Measurements from ENCODE around the gene RAB11FIP4. TPM values are rescaled to one million over a fixed set of nuclear protein-coding genes. Genes with fewer than 3 reads are reported as not detected.

Gene RAB11FIP4
- total and polyA plus RNA-seq, 9 of the 15 experiments (the other 6 are each of a cell fraction or from before 2014, with no cell fraction given): 0.62 to 16.6 (median 8.9) TPM

DNA sequence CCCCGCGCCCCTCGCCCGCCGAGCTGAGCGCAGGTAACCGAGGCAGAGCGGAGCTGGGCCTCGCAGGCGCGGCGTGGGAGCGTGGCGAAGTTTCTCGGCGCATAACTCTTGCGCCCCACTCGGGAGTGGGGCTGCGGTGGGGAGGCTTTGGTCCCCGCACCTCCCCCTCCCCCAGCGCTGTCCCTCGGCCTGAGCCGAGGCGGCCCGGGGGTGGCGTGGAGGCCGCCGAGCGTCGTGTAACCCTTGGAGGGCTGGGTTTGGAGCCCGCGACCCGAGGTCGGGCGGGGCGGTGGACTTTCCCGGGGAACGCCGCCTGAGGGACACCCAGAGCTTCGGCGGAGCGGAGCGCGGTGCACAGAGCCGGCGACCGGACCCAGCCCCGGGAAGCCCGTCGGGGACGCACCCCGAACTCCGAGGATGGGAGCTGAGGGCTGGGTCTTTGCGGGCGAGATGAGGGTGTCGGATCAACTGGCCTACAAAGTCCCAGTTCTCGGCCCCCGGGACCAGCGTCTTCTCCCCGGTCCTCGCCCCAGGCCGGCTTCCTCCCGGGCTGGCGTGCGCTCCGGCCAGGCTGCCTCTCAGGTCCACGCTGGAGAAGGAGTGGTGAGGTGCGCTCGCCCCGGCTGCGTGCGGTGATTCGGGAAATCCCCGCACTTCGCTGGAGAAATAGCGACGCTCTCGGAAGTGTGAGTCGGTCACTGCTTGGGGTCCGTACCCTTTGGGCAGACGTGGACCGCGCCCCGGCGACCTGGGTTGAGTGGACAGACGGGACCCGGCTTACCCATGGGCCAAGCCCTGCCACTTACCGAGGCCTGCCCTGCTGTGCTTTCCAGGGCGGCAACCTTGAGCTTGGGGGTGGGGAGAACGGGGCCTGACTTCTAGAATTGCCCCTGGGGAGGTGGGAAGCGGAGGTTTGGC lies 168.4 kb downstream of the RAB11FIP4 start:
- BruUV-seq (replicated peaks): no TSS peak
- no peaks in the 10 kb centered on the region for H4K20me1 ChIP-seq (replicated peaks; ENCODE audit: control insufficient read depth, insufficient read depth, low read length)
- ATAC-seq: no peak

More for the DNA sequence above, 168.4 kb downstream of the RAB11FIP4 start:
- Histone ChIP-seq H3K4me1 (replicated peaks in 1 of 2; ENCODE audit: control insufficient read depth in 2 of 2, insufficient read depth in 2 of 2, low read length in 2 of 2) (peaks cover 0 to 28% of the 10 kb centered on the region in 2 experiments; a peak in 2 of 5 replicates), H3K4me3 (no peak overlapping the region), H3K27me3 (ENCODE audit: control insufficient read depth in 2 of 2, insufficient read depth in 2 of 2, low read length in 2 of 2) (peaks cover 0 to 20% of the 10 kb centered on the region in 2 experiments; a peak in 3 of 5 replicates), H3K36me3 (ENCODE audit: control insufficient read depth, insufficient read depth, low read length) (no peaks in the 10 kb centered on the region), H3K79me2 (ENCODE audit: control insufficient read depth, insufficient read depth, low read length) (no peaks in the 10 kb centered on the region), H3K27ac (ENCODE audit: extremely low read depth, low read depth, low read length) (peak overlapping the region; percentile 44; the same call in 1 of the 3 replicates), H3K9ac (ENCODE audit: insufficient read depth in 1 of 2, low read depth in 2 of 2, low read length in 2 of 2) (peak overlapping the region in 1 of 2 experiments; percentile 61; a peak in 1 of 4 replicates), H3K9me1 (ENCODE audit: control insufficient read depth, insufficient read depth, low read length) (no peaks in the 10 kb centered on the region), H3K4me2 (ENCODE audit: insufficient read depth, low read length) (no peak overlapping the region), H2AFZ (ENCODE audit: low read depth, low read length) (peak overlapping the region; percentile 85), H3K9me3 (replicated peaks; ENCODE audit: control insufficient read depth, insufficient read depth, low read depth, low read length) (no peaks in the 10 kb centered on the region)
- CTCF ChIA-PET (ENCODE audit: low intra/inter-chr PET ratio): interaction anchor here (1.1 to 2.9 kb wide), 2 partner anchors 10 to 283 kb away, joined by 4 to 27 read pairs; no protein-coding TSS in a partner anchor
- in situ Hi-C loops (cut with MboI): no loop called here
- intact Hi-C loops (cut with micrococcal nuclease): no loop called here
- WGBS (ENCODE audit: insufficient coverage, low coverage, missing lambda C conversion rate): 89% methylated on average over 32 of the region's 91 CpGs
- DNase-seq (ENCODE audit: extremely low read depth in 1 of 4, low spot score in 3 of 4) (no peak), FAIRE-seq (no peak)
- TF ChIP-seq CEBPB (tag; IDR thresholded peaks at IDR 0.05) (no peak), CTBP1 (IDR thresholded peaks at IDR 0.05; ENCODE audit: borderline replicate concordance) (no peak), FIP1L1 (IDR thresholded peaks at IDR 0.05; ENCODE audit: low read depth, low read length, poor library complexity, severe bottlenecking) (peak; percentile 28), ZBTB7A (IDR thresholded peaks at IDR 0.05; ENCODE audit: borderline replicate concordance, control insufficient read depth, low read depth, low read length) (no peak), MCM3 (IDR thresholded peaks at IDR 0.05) (no peak), ELF4 (CRISPR knock-in tag; IDR thresholded peaks at IDR 0.05) (no peak)
- TF ChIP-seq, protein P1, sequence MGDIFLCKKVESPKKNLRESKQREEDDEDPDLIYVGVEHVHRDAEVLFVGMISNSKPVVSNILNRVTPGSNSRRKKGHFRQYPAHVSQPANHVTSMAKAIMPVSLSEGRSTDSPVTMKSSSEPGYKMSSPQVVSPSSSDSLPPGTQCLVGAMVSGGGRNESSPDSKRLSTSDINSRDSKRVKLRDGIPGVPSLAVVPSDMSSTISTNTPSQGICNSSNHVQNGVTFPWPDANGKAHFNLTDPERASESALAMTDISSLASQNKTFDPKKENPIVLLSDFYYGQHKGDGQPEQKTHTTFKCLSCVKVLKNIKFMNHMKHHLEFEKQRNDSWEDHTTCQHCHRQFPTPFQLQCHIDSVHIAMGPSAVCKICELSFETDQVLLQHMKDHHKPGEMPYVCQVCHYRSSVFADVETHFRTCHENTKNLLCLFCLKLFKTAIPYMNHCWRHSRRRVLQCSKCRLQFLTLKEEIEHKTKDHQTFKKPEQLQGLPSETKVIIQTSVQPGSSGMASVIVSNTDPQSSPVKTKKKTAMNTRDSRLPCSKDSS (IDR thresholded peaks at IDR 0.05; ENCODE audit: low read depth, partially characterized antibody): no peak
- TF ChIP-seq, protein P2, sequence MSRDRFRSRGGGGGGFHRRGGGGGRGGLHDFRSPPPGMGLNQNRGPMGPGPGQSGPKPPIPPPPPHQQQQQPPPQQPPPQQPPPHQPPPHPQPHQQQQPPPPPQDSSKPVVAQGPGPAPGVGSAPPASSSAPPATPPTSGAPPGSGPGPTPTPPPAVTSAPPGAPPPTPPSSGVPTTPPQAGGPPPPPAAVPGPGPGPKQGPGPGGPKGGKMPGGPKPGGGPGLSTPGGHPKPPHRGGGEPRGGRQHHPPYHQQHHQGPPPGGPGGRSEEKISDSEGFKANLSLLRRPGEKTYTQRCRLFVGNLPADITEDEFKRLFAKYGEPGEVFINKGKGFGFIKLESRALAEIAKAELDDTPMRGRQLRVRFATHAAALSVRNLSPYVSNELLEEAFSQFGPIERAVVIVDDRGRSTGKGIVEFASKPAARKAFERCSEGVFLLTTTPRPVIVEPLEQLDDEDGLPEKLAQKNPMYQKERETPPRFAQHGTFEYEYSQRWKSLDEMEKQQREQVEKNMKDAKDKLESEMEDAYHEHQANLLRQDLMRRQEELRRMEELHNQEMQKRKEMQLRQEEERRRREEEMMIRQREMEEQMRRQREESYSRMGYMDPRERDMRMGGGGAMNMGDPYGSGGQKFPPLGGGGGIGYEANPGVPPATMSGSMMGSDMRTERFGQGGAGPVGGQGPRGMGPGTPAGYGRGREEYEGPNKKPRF (IDR thresholded peaks at IDR 0.05; ENCODE audit: low read depth, low read length): no peak
- POLR2A ChIA-PET: interaction anchor here (0.5 to 1.6 kb wide), 2 partner anchors 20 to 343 kb away, joined by 3 to 4 read pairs; no protein-coding TSS in a partner anchor

Measured in K562 (cell line).